Fibroblast of lung (primary cell): ENCODE results near the gene CFAP52. TPM values are rescaled to one million over a fixed set of nuclear protein-coding genes. Genes with fewer than 3 reads are reported as not detected.
A peak's percentile ranks its signal among the peaks of the same experiment; 100 is the strongest.

ENCODE experiments used
- DNase-seq, 2 donors: peaks; one replicate each; pipeline versions ENCODE4 v3.0.0 to v3.0.0-alpha.2; 2010; ENCODE audit warnings: low read depth in 2 of 2
- H2AFZ ChIP-seq: 2 replicates; pipeline ENCODE4 v1.5.1; 2012; ENCODE audit warnings: low read length, control low read depth, inconsistent platforms
- H3K27ac ChIP-seq: 2 replicates; pipeline ENCODE4 v1.5.1; 2011; ENCODE audit warnings: low read length, control low read depth; ENCODE audit not compliant: insufficient read depth
- H3K27me3 ChIP-seq: 2 replicates; pipeline ENCODE4 v1.5.1; 2011; ENCODE audit warnings: mild to moderate bottlenecking, low read length; ENCODE audit not compliant: control insufficient read depth, insufficient read depth
- H3K36me3 ChIP-seq: 2 replicates; pipeline ENCODE4 v1.5.1; 2011; ENCODE audit warnings: low read length; ENCODE audit not compliant: control insufficient read depth, insufficient read depth
- H3K4me1 ChIP-seq: 2 replicates; pipeline ENCODE4 v1.5.1; 2011; ENCODE audit warnings: low read length; ENCODE audit not compliant: control insufficient read depth, insufficient read depth; ENCODE audit errors: extremely low read depth
- H3K4me2 ChIP-seq: 2 replicates; pipeline ENCODE4 v1.5.1; 2011; ENCODE audit warnings: low read length, control low read depth; ENCODE audit not compliant: insufficient read depth; ENCODE audit errors: extremely low read depth
- H3K4me3 ChIP-seq, 4 experiments: fragments of 200-600 bp in 1 of 4; sonication (generic) in 1 of 4; replicated peaks in 1 of 4; 2 replicates each; pipeline ENCODE4 v1.5.1; 2011 to 2016; ENCODE audit warnings: low read length in 4 of 4, low read depth in 3 of 4, mild to moderate bottlenecking in 3 of 4, control low read depth in 2 of 4, inconsistent platforms in 1 of 4, mixed read lengths in 1 of 4; ENCODE audit not compliant: insufficient read depth in 1 of 4; ENCODE audit errors: control extremely low read depth in 1 of 4
- H3K79me2 ChIP-seq: 2 replicates; pipeline ENCODE4 v1.5.1; 2012; ENCODE audit warnings: mild to moderate bottlenecking, low read length, inconsistent platforms; ENCODE audit not compliant: control insufficient read depth, insufficient read depth
- H3K9ac ChIP-seq: 2 replicates; pipeline ENCODE4 v1.5.1; 2011; ENCODE audit warnings: mild to moderate bottlenecking, low read length, control low read depth; ENCODE audit not compliant: insufficient read depth
- H3K9me3 ChIP-seq: 2 replicates; pipeline ENCODE4 v1.5.1; 2012; ENCODE audit warnings: low read depth, low read length; ENCODE audit not compliant: control insufficient read depth, insufficient read depth
- H4K20me1 ChIP-seq: 2 replicates; pipeline ENCODE4 v1.5.1; 2011; ENCODE audit warnings: low read length; ENCODE audit not compliant: control insufficient read depth, insufficient read depth; ENCODE audit errors: extremely low read depth
- CTCF ChIP-seq, 2 donors: IDR thresholded peaks in 1 of 2; conservative IDR thresholded peaks in 1 of 2; 1 replicate in 1 of 2; 2 replicates in 1 of 2; pipeline ENCODE4 v1.5.1; 2011 to 2012; ENCODE audit warnings: low read length in 2 of 2, control low read depth in 1 of 2, inconsistent platforms in 1 of 2, low read depth in 1 of 2, mild to moderate bottlenecking in 1 of 2
- EZH2 ChIP-seq: IDR thresholded peaks from 2 replicates; pipeline ENCODE4 v1.5.1; 2012; ENCODE audit warnings: low read length, control low read depth, mild to moderate bottlenecking; ENCODE audit errors: missing control alignments
- polyA plus RNA-seq, 2 donors: library from polyadenylated mRNA; depleted of rRNA in 1 of 2; stranded (reverse) in 1 of 2; unstranded in 1 of 2; fragments of >200 nt; gene quantifications; 2 replicates each; pipeline ENCODE4 v1.2.1, GENCODE V29; 2011 to 2012; ENCODE audit warnings: missing spikeins in 1 of 2
- total RNA-seq: library from RNA; depleted of rRNA; stranded (reverse); fragments of >200 nt; gene quantifications from 2 replicates; pipeline ENCODE4 v1.2.1, GENCODE V29; 2014

CFAP52 gene
- total and polyA plus RNA-seq, 2 donors (not counting 1 experiment from before 2014, with no cell fraction given) = 0.33 TPM; not detected in 1

DNA sequence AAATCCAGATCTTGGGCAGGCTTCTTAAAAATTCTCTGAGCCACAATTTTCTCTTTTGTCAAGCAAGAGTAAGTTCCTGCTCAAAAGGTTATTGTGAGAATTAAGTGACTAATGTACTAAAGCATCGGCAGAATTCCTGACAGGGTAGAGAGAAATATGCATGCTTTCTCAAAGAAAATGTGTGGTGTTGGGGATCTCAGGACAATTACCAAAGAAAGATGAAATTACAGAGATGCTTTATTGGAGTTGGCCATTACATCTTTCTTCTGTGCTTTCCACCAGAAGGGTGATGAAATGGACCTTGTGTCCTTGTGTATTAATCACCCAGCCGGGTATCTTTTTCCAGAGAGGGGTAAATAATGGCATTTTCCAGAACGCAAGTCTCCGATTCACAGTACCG lies 67.2 kb downstream of the CFAP52 start:
- H3K4me2 ChIP-seq = no peak overlapping the region
- DNase-seq = peak in 1 of 2 donors; percentile 69
- no peak overlapping the region for H3K4me3 ChIP-seq
- H3K36me3 ChIP-seq = no peaks in the 10 kb centered on the region
- H3K9me3 ChIP-seq = no peaks in the 10 kb centered on the region
- TF ChIP-seq CTCF (conservative IDR thresholded peaks at IDR 0.05 in 1 of 2, IDR thresholded peaks at IDR 0.05 in 1 of 2; ENCODE audit: low read depth in 1 of 2, low read length in 2 of 2) (no peak), EZH2 (no peak)
- H3K4me1 ChIP-seq = no peaks in the 10 kb centered on the region
- no peaks in the 10 kb centered on the region for H3K79me2 ChIP-seq
- H3K27me3 ChIP-seq = peaks cover 19% of the 10 kb centered on the region
- no peak overlapping the region for H3K27ac ChIP-seq
- H3K9ac ChIP-seq = no peak overlapping the region
- no peak overlapping the region for H2AFZ ChIP-seq
- no peaks in the 10 kb centered on the region for H4K20me1 ChIP-seq

GRCh38 chr17:9644910-9645751 lies 68.7 kb downstream of the CFAP52 start, which contains the start of gene USP43:
USP43 (plus strand) TSS chr17:9645517; CDS start chr17:9645633, 116 bp downstream.
- H3K9ac ChIP-seq = no peak within 1 kb of the TSS
- no peaks in the 10 kb centered on the region for H3K4me1 ChIP-seq
- H3K79me2 ChIP-seq = no peaks in the 10 kb centered on the region
- H3K27me3 ChIP-seq = peaks cover 19% of the 10 kb centered on the region
- peak within 1 kb of the TSS in 2 of 4 experiments; percentile 44 to 48 for H3K4me3 ChIP-seq
- no peaks in the 10 kb centered on the region for H3K36me3 ChIP-seq
- no peak within 1 kb of the TSS for H3K27ac ChIP-seq
- no peaks in the 10 kb centered on the region for H3K9me3 ChIP-seq
- peak in 1 of 2 donors; percentile 32 for DNase-seq
- H2AFZ ChIP-seq = peak within 1 kb of the TSS; percentile 57
- H3K4me2 ChIP-seq = peak within 1 kb of the TSS; percentile 44
- no peak for TF ChIP-seq CTCF (conservative IDR thresholded peaks at IDR 0.05 in 1 of 2, IDR thresholded peaks at IDR 0.05 in 1 of 2; ENCODE audit: low read depth in 1 of 2, low read length in 2 of 2)
- peak; percentile 37 for TF ChIP-seq EZH2
- no peaks in the 10 kb centered on the region for H4K20me1 ChIP-seq

DNA sequence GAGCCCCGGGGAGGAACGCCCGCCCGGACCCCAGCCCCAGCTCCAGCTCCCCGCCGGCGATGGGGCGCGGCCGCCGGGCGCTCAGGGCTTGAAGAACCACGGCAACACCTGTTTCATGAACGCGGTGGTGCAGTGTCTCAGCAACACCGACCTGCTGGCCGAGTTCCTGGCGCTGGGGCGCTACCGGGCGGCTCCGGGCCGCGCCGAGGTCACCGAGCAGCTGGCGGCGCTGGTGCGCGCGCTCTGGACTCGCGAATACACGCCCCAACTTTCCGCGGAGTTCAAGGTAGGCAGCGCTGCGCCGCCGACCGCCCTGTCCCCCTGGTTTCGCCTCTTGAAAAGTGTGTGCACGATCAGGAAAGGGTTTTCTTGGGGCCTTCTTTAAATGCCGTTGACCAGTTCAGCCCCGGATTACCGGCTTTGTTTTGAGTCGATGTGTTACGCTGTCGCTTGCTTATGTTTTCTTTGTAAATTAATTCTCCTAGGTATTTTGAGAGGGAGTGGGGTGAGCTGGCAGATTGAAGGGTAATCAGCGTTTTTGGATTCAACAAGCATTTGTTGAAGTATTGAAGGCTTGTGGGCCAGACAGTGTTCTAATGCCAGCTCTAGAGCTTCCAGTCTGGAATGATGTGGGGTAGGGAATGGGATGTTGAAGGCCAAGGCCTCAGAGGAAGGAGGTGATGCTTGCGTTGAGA lies 69.6 kb downstream of the CFAP52 start:
- H3K4me3 ChIP-seq = peak overlapping the region in 1 of 4 experiments; percentile 25

More for the DNA sequence above, 69.6 kb downstream of the CFAP52 start:
- H3K9ac ChIP-seq = no peak overlapping the region
- H3K9me3 ChIP-seq = no peaks in the 10 kb centered on the region
- no peaks in the 10 kb centered on the region for H4K20me1 ChIP-seq
- no peaks in the 10 kb centered on the region for H3K36me3 ChIP-seq
- H2AFZ ChIP-seq = no peak overlapping the region
- H3K4me1 ChIP-seq = no peaks in the 10 kb centered on the region
- H3K27ac ChIP-seq = no peak overlapping the region
- H3K27me3 ChIP-seq = peaks cover 19% of the 10 kb centered on the region
- TF ChIP-seq CTCF (conservative IDR thresholded peaks at IDR 0.05 in 1 of 2, IDR thresholded peaks at IDR 0.05 in 1 of 2; ENCODE audit: low read depth in 1 of 2, low read length in 2 of 2) (no peak), EZH2 (peak; percentile 66)
- H3K79me2 ChIP-seq = no peaks in the 10 kb centered on the region
- no peak overlapping the region for H3K4me2 ChIP-seq
- DNase-seq = peak in 1 of 2 donors; percentile 33
